GM21737 (cell line): ENCODE measurements around the gene MAGOHB.

Experiments used
- ATAC-seq: cut with Tn5 transposase; IDR thresholded peaks from one replicate; pipeline ENCODE4 v1.9.1; 2021; ENCODE audit warnings: mild to moderate bottlenecking, moderate library complexity; ENCODE audit not compliant: unreplicated experiment

Gene MAGOHB

DNA sequence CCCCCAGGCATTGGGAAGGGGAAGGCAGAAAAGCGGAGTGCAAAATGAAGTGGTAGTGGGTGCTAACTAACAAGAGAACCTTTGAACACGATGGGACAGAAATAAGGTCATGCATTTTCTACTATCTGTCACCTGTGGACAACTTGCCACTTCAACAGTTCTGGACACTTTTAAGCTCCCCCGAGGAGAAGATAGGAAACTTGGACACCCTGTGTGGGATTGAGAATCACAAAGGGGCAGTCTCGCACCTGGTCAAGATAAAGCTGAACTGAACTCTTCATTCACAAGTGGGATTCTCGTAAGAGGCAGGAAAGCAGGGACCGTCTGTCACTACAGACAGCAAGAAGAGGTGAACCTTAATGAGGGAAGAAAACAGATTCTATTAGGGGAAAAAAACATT lies 56.1 kb downstream of the MAGOHB start:
- ATAC-seq, result no peak

DNA sequence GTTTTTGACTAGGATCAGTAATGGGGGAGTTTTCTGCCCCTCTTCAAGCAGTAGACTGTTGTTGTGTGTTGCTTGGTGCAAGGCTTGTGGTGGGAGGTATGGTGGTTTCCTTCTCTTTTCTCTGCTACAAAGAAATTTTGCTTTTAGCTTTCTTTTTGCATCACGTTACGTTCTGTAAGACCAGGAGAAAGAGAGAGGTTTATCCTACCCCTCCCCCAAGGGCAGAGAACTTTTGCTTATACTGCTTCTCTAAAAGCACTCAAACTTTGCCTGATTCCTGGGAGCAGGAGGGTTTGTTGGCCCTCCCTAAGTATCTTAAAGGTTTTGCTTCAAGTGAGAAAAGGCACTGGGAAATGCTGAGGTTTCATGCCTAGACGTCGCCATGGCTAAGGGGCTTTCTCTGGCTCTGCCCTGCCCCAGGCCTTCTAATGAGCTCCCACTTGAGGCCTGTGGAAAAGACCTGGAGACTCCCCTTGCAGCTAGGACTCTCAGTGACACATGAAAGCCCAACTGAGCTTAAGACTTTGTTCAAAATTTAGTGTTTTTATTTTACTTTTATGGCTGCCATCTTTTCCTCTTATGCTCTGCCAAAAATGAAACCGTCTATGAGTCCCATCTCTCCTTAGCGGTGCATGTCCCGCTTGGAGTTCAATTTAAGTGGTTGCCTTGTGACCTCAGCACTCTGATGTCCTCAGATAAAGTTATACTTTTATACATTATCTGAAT lies 58.5 kb downstream of the MAGOHB start:
- no peak for ATAC-seq

GRCh38 chr12:10554228-10554755 lies 59.1 kb downstream of the MAGOHB start:
- ATAC-seq, result no peak
